ENCODE data around the gene CFAP74. TPM values are rescaled to one million over a fixed set of nuclear protein-coding genes. Genes with fewer than 3 reads are reported as not detected.
"Not testable (repeated sequence)": the region's sequence is repeated elsewhere in the genome, so short reads cannot be mapped to it uniquely, and the experiment has no call there.

Gene CFAP74
- total RNA-seq, 1 experiment from 2014 or later = not detected

DNA sequence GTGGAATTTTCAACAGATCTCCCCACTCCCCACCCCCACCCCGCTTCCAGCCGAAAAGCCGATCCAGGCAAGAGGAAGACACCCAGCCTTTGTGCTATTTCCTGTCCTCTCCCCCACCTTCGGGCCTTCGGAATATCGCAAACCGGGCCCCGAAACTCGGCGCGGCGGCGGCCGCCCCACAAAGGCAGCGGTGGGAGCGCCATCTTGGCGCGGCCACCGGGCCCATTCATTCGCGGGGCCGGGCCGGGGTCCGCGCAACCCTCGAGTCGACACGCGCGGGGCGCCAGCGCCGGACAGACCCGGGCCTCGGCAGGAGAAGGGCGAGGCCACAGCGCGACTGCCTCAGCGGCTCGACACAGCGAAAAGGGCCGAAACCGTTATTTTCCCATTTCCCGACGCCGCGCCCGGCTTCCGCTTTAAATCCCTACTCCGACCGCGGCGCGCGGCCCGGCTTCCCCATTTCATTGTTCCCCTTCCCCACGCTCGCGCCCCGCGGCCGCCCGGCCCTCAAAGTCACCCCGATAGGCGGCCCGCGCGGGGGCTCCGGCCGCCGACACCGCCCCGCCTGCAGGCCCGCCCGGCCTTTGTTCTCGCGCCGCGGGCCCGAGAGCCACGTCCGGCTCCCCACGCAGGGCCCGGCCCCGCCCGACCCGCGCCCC lies 113.6 kb downstream of the CFAP74 start:
- Histone ChIP-seq H3K36me3 (ENCODE audit: insufficient read depth, low read length, poor library complexity, severe bottlenecking) (peaks cover under 1% of the 10 kb centered on the region), H3K9me3 (ENCODE audit: low read depth, low read length, poor library complexity, severe bottlenecking) (no peaks in the 10 kb centered on the region), H3K4me3 (ENCODE audit: low read depth, low read length, poor library complexity, severe bottlenecking) (peak overlapping the region; percentile 88), H3K27ac (ENCODE audit: low read depth, low read length, poor library complexity, severe bottlenecking) (peak overlapping the region; percentile 97), H3K4me1 (ENCODE audit: insufficient read depth, low read length, poor library complexity, severe bottlenecking) (peaks cover 35% of the 10 kb centered on the region), H3K27me3 (replicated peaks; ENCODE audit: insufficient read depth, low read depth, low read length, poor library complexity) (no peaks in the 10 kb centered on the region)
- no peak for TF ChIP-seq EZH2 (IDR thresholded peaks at IDR 0.05; ENCODE audit: borderline replicate concordance, low read depth, low read length, poor library complexity, severe bottlenecking)
- TF ChIP-seq, protein P1, sequence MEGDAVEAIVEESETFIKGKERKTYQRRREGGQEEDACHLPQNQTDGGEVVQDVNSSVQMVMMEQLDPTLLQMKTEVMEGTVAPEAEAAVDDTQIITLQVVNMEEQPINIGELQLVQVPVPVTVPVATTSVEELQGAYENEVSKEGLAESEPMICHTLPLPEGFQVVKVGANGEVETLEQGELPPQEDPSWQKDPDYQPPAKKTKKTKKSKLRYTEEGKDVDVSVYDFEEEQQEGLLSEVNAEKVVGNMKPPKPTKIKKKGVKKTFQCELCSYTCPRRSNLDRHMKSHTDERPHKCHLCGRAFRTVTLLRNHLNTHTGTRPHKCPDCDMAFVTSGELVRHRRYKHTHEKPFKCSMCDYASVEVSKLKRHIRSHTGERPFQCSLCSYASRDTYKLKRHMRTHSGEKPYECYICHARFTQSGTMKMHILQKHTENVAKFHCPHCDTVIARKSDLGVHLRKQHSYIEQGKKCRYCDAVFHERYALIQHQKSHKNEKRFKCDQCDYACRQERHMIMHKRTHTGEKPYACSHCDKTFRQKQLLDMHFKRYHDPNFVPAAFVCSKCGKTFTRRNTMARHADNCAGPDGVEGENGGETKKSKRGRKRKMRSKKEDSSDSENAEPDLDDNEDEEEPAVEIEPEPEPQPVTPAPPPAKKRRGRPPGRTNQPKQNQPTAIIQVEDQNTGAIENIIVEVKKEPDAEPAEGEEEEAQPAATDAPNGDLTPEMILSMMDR (conservative IDR thresholded peaks at IDR 0.05; ENCODE audit: low read depth, low read length) = no peak
- intact Hi-C loops (cut with micrococcal nuclease; ENCODE audit: unreplicated experiment) = no loop called here
- ChIA-PET POLR2A (ENCODE audit: low non-redundant PET) (no interaction called here), CTCF (no interaction called here)
- BruUV-seq (replicated peaks) = no TSS peak
- DNase-seq (ENCODE audit: low spot score) = peak; percentile 61

GRCh38 chr1:1889090-1889750 lies 114.4 kb downstream of the CFAP74 start:
- TSS peak; percentile 45 for BruUV-seq (replicated peaks)
- CTCF ChIA-PET = no interaction called here
- intact Hi-C loops (cut with micrococcal nuclease; ENCODE audit: unreplicated experiment) = no loop called here

DNA sequence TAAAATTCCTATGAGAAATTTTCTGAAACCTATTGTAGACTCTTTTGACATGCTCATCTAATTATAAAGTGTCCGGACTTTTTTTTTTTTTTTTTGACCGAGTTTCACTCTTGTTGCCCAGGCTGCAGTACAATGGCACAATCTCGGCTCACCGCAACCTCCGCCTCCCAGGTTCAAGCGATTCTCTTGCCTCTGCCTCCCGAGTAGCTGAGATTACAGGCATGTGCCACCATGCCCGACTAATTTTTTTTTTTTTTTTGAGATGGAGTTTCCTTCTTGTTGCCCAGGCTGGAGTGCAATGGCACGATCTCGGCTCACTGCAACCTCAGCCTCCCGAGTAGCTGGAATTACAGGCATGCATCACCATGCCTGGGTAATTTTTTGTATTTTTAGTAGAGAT lies 119.7 kb downstream of the CFAP74 start:
- H3K27me3 ChIP-seq (replicated peaks; ENCODE audit: insufficient read depth, low read depth, low read length, poor library complexity); H3K4me3 ChIP-seq (ENCODE audit: low read depth, low read length, poor library complexity, severe bottlenecking); BruUV-seq (replicated peaks); H3K9me3 ChIP-seq (ENCODE audit: low read depth, low read length, poor library complexity, severe bottlenecking); intact Hi-C loops (cut with micrococcal nuclease; ENCODE audit: unreplicated experiment); DNase-seq (ENCODE audit: low spot score); H3K36me3 ChIP-seq (ENCODE audit: insufficient read depth, low read length, poor library complexity, severe bottlenecking): not testable (repeated sequence)
- H3K4me1 ChIP-seq (ENCODE audit: insufficient read depth, low read length, poor library complexity, severe bottlenecking) = peaks cover 21% of the 10 kb centered on the region
- POLR2A ChIA-PET (ENCODE audit: low non-redundant PET) = interaction anchor here (0.6 kb wide), 2 partner anchors 22 to 127 kb away, joined by 4 to 10 read pairs; no protein-coding TSS in a partner anchor
- CTCF ChIA-PET = interaction anchor here (0.7 kb wide), 1 partner anchor 22 kb away, joined by 5 read pairs; no protein-coding TSS in a partner anchor
- peak overlapping the region; percentile 45 for H3K27ac ChIP-seq (ENCODE audit: low read depth, low read length, poor library complexity, severe bottlenecking)

More at GRCh38 chr1:1889090-1889750, 114.4 kb downstream of the CFAP74 start:
- DNase-seq (ENCODE audit: low spot score) = peak; percentile 40
- H3K27me3 ChIP-seq (replicated peaks; ENCODE audit: insufficient read depth, low read depth, low read length, poor library complexity) = no peaks in the 10 kb centered on the region
- no peaks in the 10 kb centered on the region for H3K9me3 ChIP-seq (ENCODE audit: low read depth, low read length, poor library complexity, severe bottlenecking)
- TF ChIP-seq EZH2 (IDR thresholded peaks at IDR 0.05; ENCODE audit: borderline replicate concordance, low read depth, low read length, poor library complexity, severe bottlenecking) = no peak
- TF ChIP-seq, protein P1 (conservative IDR thresholded peaks at IDR 0.05; ENCODE audit: low read depth, low read length) = no peak
- peaks cover 28% of the 10 kb centered on the region for H3K4me1 ChIP-seq (ENCODE audit: insufficient read depth, low read length, poor library complexity, severe bottlenecking)
- H3K36me3 ChIP-seq (ENCODE audit: insufficient read depth, low read length, poor library complexity, severe bottlenecking) = peaks cover 3% of the 10 kb centered on the region
- peak overlapping the region; percentile 97 for H3K27ac ChIP-seq (ENCODE audit: low read depth, low read length, poor library complexity, severe bottlenecking)
- POLR2A ChIA-PET (ENCODE audit: low non-redundant PET) = no interaction called here
- H3K4me3 ChIP-seq (ENCODE audit: low read depth, low read length, poor library complexity, severe bottlenecking) = peak overlapping the region; percentile 88
